Measurements from ENCODE around the gene PGA5.

The PGA5 gene

DNA sequence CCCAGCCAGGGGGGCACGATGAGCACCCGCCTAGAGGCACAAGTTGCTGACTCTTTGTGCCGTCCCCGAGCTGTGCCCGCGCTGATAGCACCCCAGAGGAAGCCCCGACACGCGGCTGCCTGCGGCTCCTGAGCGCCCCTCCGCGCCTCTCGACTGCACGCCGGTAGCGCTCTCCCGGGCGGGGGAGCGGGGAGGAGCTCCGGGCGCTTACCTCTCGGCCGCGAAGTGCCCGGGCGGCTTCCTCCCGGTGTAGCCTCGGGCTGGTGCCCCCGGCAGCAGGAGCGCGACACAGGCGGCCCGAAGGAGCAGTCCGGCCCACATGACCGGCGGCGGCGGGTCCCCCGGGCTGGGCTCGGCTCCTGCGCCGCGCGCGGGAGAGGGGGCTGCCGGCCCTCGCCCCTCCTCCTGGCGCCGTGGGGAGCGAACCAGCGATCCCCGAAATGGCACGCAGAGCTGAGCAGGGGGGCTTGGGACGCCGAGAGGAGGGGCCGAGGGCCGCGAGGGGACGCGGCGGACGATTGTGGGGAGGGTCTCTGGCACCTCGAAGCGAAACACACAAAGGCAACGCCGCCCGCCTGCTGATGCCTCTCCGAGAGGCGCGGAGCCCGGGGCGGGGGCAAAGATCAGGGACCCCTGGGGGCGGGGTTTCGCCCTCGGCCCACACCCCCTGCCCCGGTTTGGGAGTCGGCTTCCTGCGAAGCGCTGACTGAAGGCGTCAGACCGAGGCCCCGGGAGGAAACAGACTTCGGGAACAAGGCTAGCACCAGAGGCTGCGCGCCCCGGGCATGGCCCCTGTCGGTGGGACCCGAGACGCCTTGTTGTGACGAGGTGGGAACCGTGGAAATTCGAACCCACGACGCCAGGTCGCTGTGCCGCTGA, 54.0 kb downstream of the PGA5 start, which contains the start of gene VWCE:
Gene VWCE (minus strand): TSS at position 600 of the 879 bp plus-strand sequence. CDS start 279 bp downstream, at position 321.
- DNase-seq (ENCODE audit: low read depth in 2 of 2), result peak; percentile 49 to 72

DNA sequence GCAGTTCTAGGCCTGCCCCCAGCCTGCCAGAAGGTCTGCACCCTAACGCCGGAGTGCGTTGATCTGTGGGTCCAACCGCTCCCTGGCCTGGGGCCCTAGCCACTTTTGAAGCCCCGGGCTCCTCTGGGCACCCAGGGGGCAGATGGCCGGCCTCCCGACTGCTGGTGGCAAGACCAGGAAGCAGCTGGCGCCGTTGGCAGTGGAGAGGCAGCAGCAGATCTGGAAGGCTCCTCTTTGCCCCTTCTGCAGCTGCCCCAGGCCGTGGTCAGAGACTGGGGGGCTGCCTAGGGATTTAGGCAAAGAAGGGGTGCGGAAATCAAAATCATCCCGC, 54.6 kb downstream of the PGA5 start:
- peak in 1 of 2 donors; percentile 8 for DNase-seq (ENCODE audit: low read depth in 2 of 2)

DNA sequence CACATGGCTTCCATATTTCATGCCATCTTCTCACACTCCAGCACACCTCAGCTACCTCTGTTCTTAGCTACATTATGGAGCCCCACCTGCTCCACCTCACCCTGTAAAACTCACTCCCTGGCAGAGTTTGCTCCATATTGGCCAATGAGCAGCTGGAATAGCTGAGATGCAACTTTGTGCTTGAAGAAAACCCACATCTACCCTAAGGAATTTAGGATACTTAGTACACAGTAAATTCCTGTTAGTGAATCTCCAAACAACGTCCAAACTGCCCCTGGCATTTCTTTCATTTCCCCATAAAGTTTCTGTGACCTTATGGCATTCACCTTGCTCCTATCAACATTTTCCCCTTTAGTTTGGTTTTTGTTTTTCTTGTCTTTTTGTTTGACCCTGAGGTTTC, 56.4 kb downstream of the PGA5 start:
- no peak for DNase-seq (ENCODE audit: low read depth in 2 of 2)

DNA sequence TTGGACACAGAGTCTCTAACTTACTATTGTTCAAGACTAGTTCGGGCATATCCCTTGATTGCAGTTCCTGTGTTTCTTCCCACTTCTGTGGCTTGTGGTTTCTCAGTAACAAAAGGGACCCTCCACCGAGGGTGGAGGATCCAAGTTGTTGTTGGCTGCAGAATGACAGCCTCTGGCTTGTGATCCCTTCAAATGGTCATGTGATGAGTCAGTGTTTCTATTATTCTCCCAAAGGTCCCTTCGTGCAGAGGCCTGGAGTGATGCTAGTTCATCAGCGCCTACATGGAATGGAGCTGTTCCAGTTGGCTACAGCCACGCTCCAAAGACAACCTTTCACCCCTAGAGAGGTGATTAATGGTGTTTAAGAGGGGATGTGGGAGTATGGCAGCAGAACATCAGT, 56.8 kb downstream of the PGA5 start:
- DNase-seq (ENCODE audit: low read depth in 2 of 2), result no peak

DNA sequence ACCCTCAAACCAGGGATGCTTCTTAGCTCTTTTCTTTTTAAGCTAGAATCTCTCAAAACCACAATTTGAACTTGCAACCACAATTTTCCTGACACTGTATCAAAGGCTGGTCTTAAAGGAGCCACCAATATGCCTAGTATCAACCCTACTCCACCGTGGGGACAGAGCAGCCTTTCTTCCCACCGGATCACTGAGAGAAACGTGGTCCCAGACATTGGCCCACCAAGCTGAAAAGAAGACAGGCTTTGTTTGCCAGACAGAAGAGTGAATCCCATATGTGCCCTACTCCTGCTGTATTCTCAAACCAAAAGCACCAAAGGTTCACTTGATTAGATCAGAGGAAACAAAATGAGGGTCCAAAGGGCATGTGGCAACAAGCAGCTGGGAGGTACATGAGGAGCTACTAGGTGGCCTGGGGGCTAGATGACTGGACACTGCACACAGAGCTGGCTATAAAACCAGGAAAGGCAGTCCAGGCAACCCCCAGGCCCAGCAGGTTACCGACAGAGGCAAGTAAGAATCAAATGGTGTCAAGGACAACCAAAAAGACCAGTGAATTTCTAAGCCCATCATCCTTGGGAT, 57.8 kb downstream of the PGA5 start:
- DNase-seq (ENCODE audit: low read depth in 2 of 2), result no peak
